Type B pancreatic cell (in vitro differentiated cells): ENCODE data around the gene TRPC6. TPM values are rescaled to one million over a fixed set of nuclear protein-coding genes. Genes with fewer than 3 reads are reported as not detected.

Source experiments
- DNase-seq: peaks from one replicate; pipeline ENCODE4 v3.0.0; 2021; ENCODE audit warnings: mixed read lengths; ENCODE audit not compliant: unreplicated experiment; ENCODE audit errors: extremely low spot score
- H3K27ac Mint-ChIP-seq: 2 replicates; pipeline ENCODE4 v1.8.0; 2021; ENCODE audit warnings: mild to moderate bottlenecking, mixed read lengths
- H3K27me3 Mint-ChIP-seq: 2 replicates; pipeline ENCODE4 v1.8.0; 2021; ENCODE audit warnings: mixed read lengths
- H3K36me3 Mint-ChIP-seq: 2 replicates; pipeline ENCODE4 v1.8.0; 2021; ENCODE audit warnings: mixed read lengths
- H3K4me1 Mint-ChIP-seq: one replicate; pipeline ENCODE4 v1.8.0; 2021; ENCODE audit warnings: mixed read lengths; ENCODE audit not compliant: unreplicated experiment
- H3K4me3 Mint-ChIP-seq: 2 replicates; pipeline ENCODE4 v1.8.0; 2021; ENCODE audit warnings: mild to moderate bottlenecking, mixed read lengths
- H3K9me3 Mint-ChIP-seq: 2 replicates; pipeline ENCODE4 v1.8.0; 2021; ENCODE audit warnings: mixed read lengths
- CTCF ChIP-seq: fragments of 200-600 bp; sonication (generic); conservative IDR thresholded peaks from 2 replicates; pipeline ENCODE4 v1.5.0; 2021; ENCODE audit warnings: antibody characterized with exemption, mild to moderate bottlenecking
- microRNA-seq: library from miRNA; unstranded; fragments of <30 nt; microRNA quantifications from one replicate; pipeline ENCODE4, GENCODE V29; 2020
- total RNA-seq: library from RNA; stranded (reverse); gene quantifications from 2 replicates; pipeline ENCODE4 v1.2.1, GENCODE V29; 2021; ENCODE audit warnings: low replicate concordance

TRPC6 gene
- total RNA-seq, 1 donor from 2014 or later, result 1.5 TPM

- no peaks in the 10 kb centered on the region for H3K27me3 Mint-ChIP-seq
- H3K9me3 Mint-ChIP-seq, result no peaks in the 10 kb centered on the region
- H3K4me3 Mint-ChIP-seq, result no peak overlapping the region
- peak overlapping the region; percentile 7 for H3K27ac Mint-ChIP-seq
- H3K4me1 Mint-ChIP-seq, result no peaks in the 10 kb centered on the region
- DNase-seq, result no peak
- TF ChIP-seq CTCF, result peak; percentile 63
- H3K36me3 Mint-ChIP-seq, result no peaks in the 10 kb centered on the region
These were observed 154.9 kb downstream of the TRPC6 start for GRCh38 chr11:101428918-101429317.

GRCh38 chr11:101407324-101407723 is 176.5 kb downstream of the TRPC6 start:
- no peak overlapping the region for H3K4me3 Mint-ChIP-seq
- no peak for TF ChIP-seq CTCF
- H3K4me1 Mint-ChIP-seq, result no peaks in the 10 kb centered on the region
- no peaks in the 10 kb centered on the region for H3K9me3 Mint-ChIP-seq
- H3K27ac Mint-ChIP-seq, result no peak overlapping the region
- DNase-seq, result no peak
- no peaks in the 10 kb centered on the region for H3K36me3 Mint-ChIP-seq
- H3K27me3 Mint-ChIP-seq, result peaks cover 38% of the 10 kb centered on the region

Small RNA genes within 50 kb of the gene (microRNA-seq; reads per million reads assigned to microRNA genes)
- gene MIR3920, result not detected
